Measurements from ENCODE around the gene ZFAND3.
"Not testable (repeated sequence)": the region's sequence is repeated elsewhere in the genome, so short reads cannot be mapped to it uniquely, and the experiment has no call there.

Gene ZFAND3

GRCh38 chr6:37952027-37952426, 132.5 kb downstream of the ZFAND3 start:
- no peak for DNase-seq (ENCODE audit: low read depth, low spot score)
- TF ChIP-seq SUZ12 (IDR thresholded peaks at IDR 0.05; ENCODE audit: extremely low read depth, insufficient read depth, insufficient read length) (no peak), ZNF274 (IDR thresholded peaks at IDR 0.05; ENCODE audit: low read depth, low read length) (no peak), YY1 (IDR thresholded peaks at IDR 0.05; ENCODE audit: insufficient read depth, insufficient read length) (no peak)
- Histone ChIP-seq H3K27me3 (ENCODE audit: insufficient read depth, insufficient read length) (no peaks in the 10 kb centered on the region), H3K4me3 (ENCODE audit: insufficient read length, low read depth) (no peak overlapping the region), H3K4me1 (ENCODE audit: insufficient read depth, insufficient read length) (no peaks in the 10 kb centered on the region), H3K9me3 (ENCODE audit: insufficient read depth, low read length) (no peaks in the 10 kb centered on the region), H3K9ac (ENCODE audit: insufficient read length, low read depth) (no peak overlapping the region), H3K36me3 (ENCODE audit: insufficient read depth, insufficient read length, low read length) (no peaks in the 10 kb centered on the region)

DNA sequence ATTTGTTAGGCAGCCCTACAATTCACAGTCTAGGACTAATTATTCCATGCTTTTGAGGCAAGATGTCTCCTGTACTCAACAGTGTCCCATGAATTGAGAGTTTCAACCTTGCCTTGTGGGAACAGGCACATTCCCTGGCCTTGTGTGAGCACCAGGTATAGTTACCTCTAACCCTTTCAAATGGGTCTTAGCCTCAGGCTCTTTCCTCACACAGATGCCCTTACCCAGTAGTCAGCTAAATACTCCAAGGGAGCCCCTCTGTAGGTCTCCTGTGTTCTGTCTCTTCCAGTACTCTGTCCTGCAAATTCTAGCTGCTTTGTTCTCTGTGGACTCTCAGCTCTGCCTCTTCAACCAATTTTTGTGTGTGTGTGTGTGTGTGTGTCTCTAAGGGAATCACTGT, 135.3 kb downstream of the ZFAND3 start:
- H3K36me3 ChIP-seq (ENCODE audit: insufficient read depth, insufficient read length, low read length) = no peaks in the 10 kb centered on the region
- DNase-seq (ENCODE audit: low read depth, low spot score) = no peak
- no peak overlapping the region for H3K9ac ChIP-seq (ENCODE audit: insufficient read length, low read depth)
- no peak overlapping the region for H3K4me3 ChIP-seq (ENCODE audit: insufficient read length, low read depth)
- TF ChIP-seq YY1 (IDR thresholded peaks at IDR 0.05; ENCODE audit: insufficient read depth, insufficient read length) = no peak
- TF ChIP-seq ZNF274 (IDR thresholded peaks at IDR 0.05; ENCODE audit: low read depth, low read length) = no peak
- TF ChIP-seq SUZ12 (IDR thresholded peaks at IDR 0.05; ENCODE audit: extremely low read depth, insufficient read depth, insufficient read length) = no peak
- no peaks in the 10 kb centered on the region for H3K27me3 ChIP-seq (ENCODE audit: insufficient read depth, insufficient read length)
- H3K4me1 ChIP-seq (ENCODE audit: insufficient read depth, insufficient read length) = no peaks in the 10 kb centered on the region
- no peaks in the 10 kb centered on the region for H3K9me3 ChIP-seq (ENCODE audit: insufficient read depth, low read length)

DNA sequence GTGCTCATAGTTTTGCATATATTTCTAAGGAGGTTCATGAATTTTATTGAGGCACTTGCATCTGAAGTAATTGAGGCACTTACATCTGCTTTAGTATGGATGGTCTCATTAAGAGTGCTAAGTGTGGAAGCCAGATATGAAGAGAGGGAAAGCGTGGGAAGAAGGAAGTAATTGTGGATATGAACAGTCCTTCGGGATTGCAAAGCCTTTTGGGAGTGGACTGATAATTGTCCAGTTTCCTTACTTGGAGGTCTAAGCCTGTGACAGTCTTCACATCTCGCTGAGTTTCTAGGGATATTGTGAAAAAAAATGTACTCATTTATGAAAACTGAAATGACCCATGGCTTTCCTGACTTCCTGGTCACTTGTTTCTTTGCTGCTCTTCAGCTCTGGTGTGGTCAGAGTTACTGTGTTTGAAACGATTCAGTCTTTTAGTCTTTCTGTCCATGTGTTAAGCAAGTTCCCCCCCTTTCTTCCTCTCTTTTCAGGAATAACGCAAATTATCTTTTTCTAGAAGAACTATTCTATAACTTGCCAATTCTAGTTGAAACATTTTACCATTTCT, 137.3 kb downstream of the ZFAND3 start:
- H3K4me1 ChIP-seq (ENCODE audit: insufficient read depth, insufficient read length) = no peaks in the 10 kb centered on the region
- no peak overlapping the region for H3K4me3 ChIP-seq (ENCODE audit: insufficient read length, low read depth)
- peaks cover 2% of the 10 kb centered on the region for H3K9me3 ChIP-seq (ENCODE audit: insufficient read depth, low read length)
- no peak overlapping the region for H3K9ac ChIP-seq (ENCODE audit: insufficient read length, low read depth)
- H3K27me3 ChIP-seq (ENCODE audit: insufficient read depth, insufficient read length) = no peaks in the 10 kb centered on the region
- no peak for DNase-seq (ENCODE audit: low read depth, low spot score)
- no peaks in the 10 kb centered on the region for H3K36me3 ChIP-seq (ENCODE audit: insufficient read depth, insufficient read length, low read length)
- TF ChIP-seq ZNF274 (IDR thresholded peaks at IDR 0.05; ENCODE audit: low read depth, low read length) = no peak
- no peak for TF ChIP-seq YY1 (IDR thresholded peaks at IDR 0.05; ENCODE audit: insufficient read depth, insufficient read length)
- TF ChIP-seq SUZ12 (IDR thresholded peaks at IDR 0.05; ENCODE audit: extremely low read depth, insufficient read depth, insufficient read length) = no peak

DNA sequence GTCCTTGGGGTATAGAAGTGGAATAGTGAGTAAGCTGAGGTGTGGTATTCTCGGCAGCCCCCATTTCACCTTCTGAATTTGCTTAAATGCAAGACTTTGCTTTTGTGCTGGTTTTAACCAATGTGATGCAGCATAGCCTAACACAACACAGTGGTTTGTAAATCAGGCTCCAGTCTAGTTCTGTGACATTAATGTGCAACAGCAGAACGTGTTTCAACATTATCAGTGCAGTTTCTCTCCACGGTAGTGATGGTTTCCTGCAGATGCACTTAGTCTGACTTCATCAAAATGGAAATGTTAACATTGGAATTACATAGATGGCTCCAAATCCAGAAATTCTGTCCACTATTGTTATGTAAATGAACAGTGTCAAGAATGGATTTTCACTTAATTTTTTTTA, 139.5 kb downstream of the ZFAND3 start:
- Histone ChIP-seq H3K4me3 (ENCODE audit: insufficient read length, low read depth) (no peak overlapping the region), H3K36me3 (ENCODE audit: insufficient read depth, insufficient read length, low read length) (no peaks in the 10 kb centered on the region), H3K4me1 (ENCODE audit: insufficient read depth, insufficient read length) (no peaks in the 10 kb centered on the region), H3K27me3 (ENCODE audit: insufficient read depth, insufficient read length) (no peaks in the 10 kb centered on the region), H3K9ac (ENCODE audit: insufficient read length, low read depth) (no peak overlapping the region), H3K9me3 (ENCODE audit: insufficient read depth, low read length) (peaks cover 9% of the 10 kb centered on the region)
- TF ChIP-seq YY1 (IDR thresholded peaks at IDR 0.05; ENCODE audit: insufficient read depth, insufficient read length) (no peak), SUZ12 (IDR thresholded peaks at IDR 0.05; ENCODE audit: extremely low read depth, insufficient read depth, insufficient read length) (no peak), ZNF274 (IDR thresholded peaks at IDR 0.05; ENCODE audit: low read depth, low read length) (no peak)
- no peak for DNase-seq (ENCODE audit: low read depth, low spot score)

DNA sequence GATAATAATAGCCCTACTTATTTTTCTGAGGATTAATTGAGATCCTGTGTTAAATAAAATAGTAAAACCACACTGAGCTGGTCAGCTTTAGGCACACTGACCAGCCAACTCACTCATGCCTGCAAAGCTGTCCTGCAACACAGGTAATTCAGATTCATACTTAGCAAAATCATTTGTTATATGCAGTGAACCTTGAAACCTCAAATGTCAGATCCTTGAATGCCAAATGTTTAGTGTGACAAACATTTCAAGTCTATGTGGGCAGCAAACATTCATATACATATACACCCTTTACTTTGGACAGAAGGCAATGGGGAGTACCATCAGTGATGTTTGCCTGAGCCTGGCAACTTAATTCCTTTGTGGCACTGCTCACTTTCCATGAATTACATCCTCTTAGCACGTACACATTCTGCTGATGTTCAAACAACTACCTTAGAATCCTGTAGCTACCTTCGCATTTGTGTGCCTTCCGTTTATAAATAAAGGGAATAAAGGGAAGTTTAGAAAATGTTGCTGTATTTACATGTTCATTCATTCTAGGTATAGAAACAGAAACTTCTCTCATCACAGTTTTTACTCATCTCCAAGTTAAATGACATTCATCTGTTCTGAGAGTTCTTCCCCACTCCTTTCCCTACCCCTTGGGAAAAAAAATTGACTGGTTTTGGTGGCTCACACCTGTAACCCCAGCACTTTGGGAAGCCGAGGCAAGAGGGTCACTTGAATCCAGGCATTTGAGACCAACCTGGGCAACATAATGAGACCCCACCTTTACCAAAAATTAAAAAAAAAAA, 140.8 kb downstream of the ZFAND3 start:
- no peak overlapping the region for H3K4me3 ChIP-seq (ENCODE audit: insufficient read length, low read depth)
- DNase-seq (ENCODE audit: low read depth, low spot score) = no peak
- no peaks in the 10 kb centered on the region for H3K36me3 ChIP-seq (ENCODE audit: insufficient read depth, insufficient read length, low read length)
- no peak overlapping the region for H3K9ac ChIP-seq (ENCODE audit: insufficient read length, low read depth)
- H3K27me3 ChIP-seq (ENCODE audit: insufficient read depth, insufficient read length) = no peaks in the 10 kb centered on the region
- H3K4me1 ChIP-seq (ENCODE audit: insufficient read depth, insufficient read length) = no peaks in the 10 kb centered on the region
- TF ChIP-seq ZNF274 (IDR thresholded peaks at IDR 0.05; ENCODE audit: low read depth, low read length) (no peak), SUZ12 (IDR thresholded peaks at IDR 0.05; ENCODE audit: extremely low read depth, insufficient read depth, insufficient read length) (no peak), YY1 (IDR thresholded peaks at IDR 0.05; ENCODE audit: insufficient read depth, insufficient read length) (no peak)
- H3K9me3 ChIP-seq (ENCODE audit: insufficient read depth, low read length) = peaks cover 9% of the 10 kb centered on the region

DNA sequence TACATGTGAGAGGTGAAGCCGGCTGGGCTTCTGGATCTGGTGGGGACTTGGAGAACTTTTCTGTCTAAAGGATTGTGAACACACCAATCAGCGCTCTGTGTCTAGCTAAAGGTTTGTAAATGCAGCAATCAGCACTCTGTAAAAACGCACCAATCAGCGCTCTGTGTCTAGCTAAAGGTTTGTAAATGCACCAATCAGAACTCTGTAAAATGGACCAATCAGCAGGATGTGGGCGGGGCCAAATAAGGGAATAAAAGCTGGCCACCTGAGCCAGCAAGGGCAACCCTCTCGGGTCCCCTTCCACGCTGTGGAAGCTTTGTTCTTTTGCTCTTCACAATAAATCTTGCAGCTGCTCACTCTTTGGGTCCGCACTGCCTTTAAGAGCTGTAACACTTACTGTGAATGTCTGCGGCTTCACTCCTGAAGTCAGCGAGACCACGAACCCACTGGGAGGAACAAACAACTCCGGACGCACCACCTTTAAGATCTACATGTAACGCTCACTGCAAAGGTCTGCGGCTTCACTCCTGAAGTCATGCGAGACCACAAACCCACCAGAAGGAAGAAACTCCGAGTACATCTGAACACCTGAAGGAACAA, 143.1 kb downstream of the ZFAND3 start:
- not testable (repeated sequence) for H3K36me3 ChIP-seq (ENCODE audit: insufficient read depth, insufficient read length, low read length); H3K9ac ChIP-seq (ENCODE audit: insufficient read length, low read depth); DNase-seq (ENCODE audit: low read depth, low spot score); H3K4me1 ChIP-seq (ENCODE audit: insufficient read depth, insufficient read length); H3K27me3 ChIP-seq (ENCODE audit: insufficient read depth, insufficient read length); H3K4me3 ChIP-seq (ENCODE audit: insufficient read length, low read depth)
- peaks cover 18% of the 10 kb centered on the region for H3K9me3 ChIP-seq (ENCODE audit: insufficient read depth, low read length)

GRCh38 chr6:37965964-37966676, 146.6 kb downstream of the ZFAND3 start:
- TF ChIP-seq ZNF274 (IDR thresholded peaks at IDR 0.05; ENCODE audit: low read depth, low read length) (no peak), SUZ12 (IDR thresholded peaks at IDR 0.05; ENCODE audit: extremely low read depth, insufficient read depth, insufficient read length) (no peak), YY1 (IDR thresholded peaks at IDR 0.05; ENCODE audit: insufficient read depth, insufficient read length) (no peak)
- Histone ChIP-seq H3K9me3 (ENCODE audit: insufficient read depth, low read length) (peaks cover 18% of the 10 kb centered on the region), H3K4me3 (ENCODE audit: insufficient read length, low read depth) (no peak overlapping the region), H3K27me3 (ENCODE audit: insufficient read depth, insufficient read length) (no peaks in the 10 kb centered on the region), H3K36me3 (ENCODE audit: insufficient read depth, insufficient read length, low read length) (no peaks in the 10 kb centered on the region), H3K4me1 (ENCODE audit: insufficient read depth, insufficient read length) (no peaks in the 10 kb centered on the region), H3K9ac (ENCODE audit: insufficient read length, low read depth) (no peak overlapping the region)
- DNase-seq (ENCODE audit: low read depth, low spot score) = no peak

All from NT2/D1 (cell line).